K562 (cell line): ENCODE measurements around the gene GCSH. TPM values are rescaled to one million over a fixed set of nuclear protein-coding genes. Genes with fewer than 3 reads are reported as not detected.

Experiments
- ATAC-seq: fragments of 200-7000 bp; cut with Tn5 transposase; 3 replicates; pipeline ENCODE4 v1.9.1; 2020; ENCODE audit warnings: moderate library complexity
- BruUV-seq: library from RNA; stranded (reverse); fragments of 400-500 nt; replicated peaks from 2 replicates; lab custom pipeline; 2021; lab: Mats Ljungman, UMichigan
- CTCF ChIA-PET: fragments of 300-600 bp; formaldehyde crosslinking; extraction: SDS; loops from one replicate; lab custom pipeline; 2021; ENCODE audit warnings: low intra/inter-chr PET ratio; lab: Yijun Ruan, JAX
- POLR2A ChIA-PET: fragments of 300-600, 350-650 bp; sonication (Branson Sonifier 250); formaldehyde crosslinking; extraction: SDS; loops from one replicate; lab custom pipeline; 2021; ENCODE audit warnings: antibody characterized with exemption, inconsistent platforms; lab: Yijun Ruan, JAX
- DNase-seq, 4 experiments: peaks; one replicate each; pipeline versions ENCODE4 v3.0.0 to v3.0.0-alpha.2; 2011 to 2018; ENCODE audit warnings: low spot score in 3 of 4, mixed read lengths in 3 of 4; ENCODE audit errors: extremely low read depth in 1 of 4
- FAIRE-seq: peaks from 2 replicates; lab custom pipeline; 2011; peaks lifted over from hg19 to GRCh38; lab: Jason Lieb, UNC
- H2AFZ ChIP-seq: 2 replicates; pipeline ENCODE4 v1.6.0; 2011; ENCODE audit warnings: low read depth, low read length, control low read depth, inconsistent platforms
- H3K27ac ChIP-seq: fragments of 200-600 bp; 3 replicates; pipeline ENCODE4 v1.8.0; 2011; ENCODE audit warnings: low read depth, mild to moderate bottlenecking, control low read depth, inconsistent platforms, low read length, moderate library complexity, mixed read lengths; ENCODE audit errors: extremely low read depth
- H3K27me3 ChIP-seq, 2 experiments: fragments of 300-600 bp in 1 of 2; 2 replicates in 1 of 2; 3 replicates in 1 of 2; pipeline versions ENCODE4 v1.6.0 to v1.8.0; 2011; ENCODE audit warnings: inconsistent platforms in 2 of 2, low read length in 2 of 2, mild to moderate bottlenecking in 1 of 2, mixed read lengths in 1 of 2, moderate library complexity in 1 of 2; ENCODE audit not compliant: control insufficient read depth in 2 of 2, insufficient read depth in 2 of 2
- H3K36me3 ChIP-seq: fragments of 300-600 bp; 3 replicates; pipeline ENCODE4 v1.8.0; 2011; ENCODE audit warnings: mild to moderate bottlenecking, low read length, inconsistent platforms; ENCODE audit not compliant: control insufficient read depth, insufficient read depth
- H3K4me1 ChIP-seq, 2 experiments: fragments of 200-600 bp in 1 of 2; replicated peaks in 1 of 2; 2 replicates in 1 of 2; 3 replicates in 1 of 2; pipeline versions ENCODE4 v1.5.1 to v1.8.0; 2011; ENCODE audit warnings: inconsistent platforms in 2 of 2, low read length in 2 of 2, mild to moderate bottlenecking in 1 of 2, mixed read lengths in 1 of 2, moderate library complexity in 1 of 2; ENCODE audit not compliant: control insufficient read depth in 2 of 2, insufficient read depth in 2 of 2
- H3K4me2 ChIP-seq: 2 replicates; pipeline ENCODE4 v1.6.1; 2011; ENCODE audit warnings: low read length, control low read depth, inconsistent platforms, mixed read lengths; ENCODE audit not compliant: insufficient read depth
- H3K4me3 ChIP-seq: fragments of 200-600 bp; sonication (generic), shearing (Covaris generic); 2 replicates; pipeline ENCODE4 v1.5.1; 2016; ENCODE audit warnings: control low read depth, inconsistent platforms
- H3K79me2 ChIP-seq: fragments of 200-600 bp; 3 replicates; pipeline ENCODE4 v1.8.0; 2011; ENCODE audit warnings: low read length, inconsistent platforms; ENCODE audit not compliant: control insufficient read depth, insufficient read depth
- H3K9ac ChIP-seq, 2 experiments: 2 replicates each; pipeline versions ENCODE4 v1.6.0 to v1.6.1; 2011; ENCODE audit warnings: low read depth in 2 of 2, low read length in 2 of 2, control low read depth in 1 of 2, inconsistent platforms in 1 of 2, mild to moderate bottlenecking in 1 of 2, mixed read lengths in 1 of 2; ENCODE audit not compliant: insufficient read depth in 1 of 2
- H3K9me1 ChIP-seq: one replicate; pipeline ENCODE4 v1.6.0; 2011; ENCODE audit warnings: inconsistent platforms, mild to moderate bottlenecking, low read length, moderate library complexity; ENCODE audit not compliant: control insufficient read depth, insufficient read depth
- H3K9me3 ChIP-seq: replicated peaks from 2 replicates; pipeline ENCODE4 v1.5.1; 2011; ENCODE audit warnings: low read depth, low read length, inconsistent platforms; ENCODE audit not compliant: control insufficient read depth, insufficient read depth
- H4K20me1 ChIP-seq: replicated peaks from 2 replicates; pipeline ENCODE4 v1.6.1; 2011; ENCODE audit warnings: low read length, inconsistent platforms, mixed read lengths; ENCODE audit not compliant: control insufficient read depth, insufficient read depth
- CBFA2T3 ChIP-seq: fragments of 450-650 bp; IDR thresholded peaks from 2 replicates; pipeline ENCODE4 v1.6.1; 2017
- CBX8 ChIP-seq: fragments of 200-600 bp; sonication (generic); IDR thresholded peaks from 2 replicates; pipeline ENCODE4 v1.6.1; 2012; ENCODE audit warnings: borderline replicate concordance, mixed run types, low read depth, mild to moderate bottlenecking, moderate library complexity, mixed read lengths, low read length, control low read depth, inconsistent platforms; ENCODE audit not compliant: poor library complexity, severe bottlenecking; ENCODE audit errors: extremely low read depth
- DPF2 ChIP-seq: fragments of 450-650 bp; IDR thresholded peaks from 2 replicates; pipeline ENCODE4 v1.6.1; 2016
- TSHZ1 ChIP-seq: fragments of 250-450 bp; sonication (Bioruptor Pico); IDR thresholded peaks from 2 replicates; pipeline ENCODE4 v1.4.0; 2020; ENCODE audit warnings: mild to moderate bottlenecking, moderate library complexity
- ZFP30 ChIP-seq: fragments of 250-450 bp; sonication (Bioruptor Pico); IDR thresholded peaks from 2 replicates; pipeline ENCODE4 v1.8.0; 2022; ENCODE audit warnings: moderate library complexity, mild to moderate bottlenecking, inconsistent platforms, borderline replicate concordance
- WGBS: fragments of 100-300 bp; shearing (Covaris generic); methylation state at CpG from one replicate; pipeline ENCODE4 v1.1.6; 2016; ENCODE audit warnings: low coverage, mixed read lengths; ENCODE audit not compliant: insufficient coverage; ENCODE audit errors: missing lambda C conversion rate; 5-methylcytosine and 5-hydroxymethylcytosine counted together
- in situ Hi-C: fragments of 300-500 bp; cut with MboI; formaldehyde crosslinking; loops from 4 replicates; pipeline ENCODE4 v1.15.0; 2018; ENCODE audit warnings: inconsistent platforms, mixed read lengths
- intact Hi-C: fragments of 100-400 bp; cut with micrococcal nuclease; formaldehyde crosslinking; loops from 2 replicates; pipeline ENCODE4 v1.14.2; 2022
- polyA plus RNA-seq, 8 experiments: library from polyadenylated mRNA; depleted of rRNA in 4 of 8; stranded (reverse) in 5 of 8; unstranded in 3 of 8; fragments of >200 nt; fragmentation: Nextera tagmentation in 2 of 8; fragmentation: Illumina TruSeq in 1 of 8; extraction: Ambion mirVana in 2 of 8; extraction: Trizol in 1 of 8; gene quantifications; 2 replicates each; pipeline versions ENCODE4 v1.2.1 to v1.2.3, GENCODE V29; 2011 to 2014; ENCODE audit warnings: inconsistent platforms in 1 of 8, missing spikeins in 1 of 8
- total RNA-seq, 7 experiments: library from RNA; depleted of rRNA in 6 of 7; stranded (reverse); fragments of >200 nt in 6 of 7; fragmentation: Illumina TruSeq in 2 of 7; extraction: Trizol in 2 of 7; gene quantifications; 2 replicates each; pipeline versions ENCODE4 v1.2.1 to v1.2.3, GENCODE V29; 2011 to 2021; ENCODE audit warnings: low replicate concordance in 1 of 7

GCSH gene
- total and polyA plus RNA-seq, 9 of the 15 experiments (the other 6 are each of a cell fraction or from before 2014, with no cell fraction given) = 35.0 to 121 (median 89.0) TPM

- TF ChIP-seq TSHZ1 (no peak), DPF2 (peak; percentile 28; the same call in 1 of the 2 replicates), CBFA2T3 (no peak), CBX8 (peak; percentile 68), ZFP30 (CRISPR knock-in tag) (no peak)
- 0 out of 2 replicates have a peak, but pooled peaks cover 7% of the 10 kb centered on the region for H3K9me3 ChIP-seq
- H3K4me2 ChIP-seq = peak overlapping the region; percentile 45
- in situ Hi-C loops (no loop called here), intact Hi-C loops (no loop called here)
- no peaks in the 10 kb centered on the region for H3K79me2 ChIP-seq
- H3K36me3 ChIP-seq = no peaks in the 10 kb centered on the region
- 6% methylated on average over 11 of the region's 11 CpGs for WGBS
- H3K9ac ChIP-seq = peak overlapping the region in 1 of 2 experiments; percentile 68; a peak in 2 of 4 replicates
- no TSS peak for BruUV-seq
- peak in 2 of 4 experiments; percentile 19 to 29 for DNase-seq
- ATAC-seq = peak; percentile 66
- peak overlapping the region; percentile 77 for H2AFZ ChIP-seq
- H3K27ac ChIP-seq = peak overlapping the region; percentile 36; the same call in 1 of the 3 replicates
- POLR2A ChIA-PET = no interaction called here
- CTCF ChIA-PET = no interaction called here
- H3K4me1 ChIP-seq = peaks cover 0 to 7% of the 10 kb centered on the region in 2 experiments; a peak in 1 of 5 replicates
- H3K4me3 ChIP-seq = no peak overlapping the region
- H3K27me3 ChIP-seq = no peaks in the 10 kb centered on the region; a peak in 1 of 5 replicates
- no peaks in the 10 kb centered on the region for H4K20me1 ChIP-seq
- peak; percentile 57 for FAIRE-seq
- no peaks in the 10 kb centered on the region for H3K9me1 ChIP-seq
Measured at GRCh38 chr16:81053761-81054160, 42.4 kb downstream of the GCSH start.
